SK-N-SH treated with all-trans-retinoic acid at 6 μM for 48 hours (cell line): ENCODE measurements around the gene DCLK2.

Source experiments
- ATAC-seq: fragments of 200-7000 bp; cut with Tn5 transposase; 3 replicates; pipeline ENCODE4 v1.9.1; 2020; ENCODE audit warnings: mild to moderate bottlenecking, moderate library complexity
- ARNTL ChIP-seq: fragments of 450-650 bp; formaldehyde crosslinking; IDR thresholded peaks from 2 replicates; pipeline ENCODE4 v1.5.0; 2020; ENCODE audit warnings: low read depth, mild to moderate bottlenecking, moderate library complexity, borderline replicate concordance
- BACH2 ChIP-seq: fragments of 250-450 bp; sonication (Bioruptor Pico); IDR thresholded peaks from 2 replicates; pipeline ENCODE4 v1.9.0; 2021; ENCODE audit warnings: mild to moderate bottlenecking, borderline replicate concordance
- CREB5 ChIP-seq: fragments of 250-450 bp; sonication (Bioruptor Pico); IDR thresholded peaks from 2 replicates; pipeline ENCODE4 v1.5.1; 2020; ENCODE audit warnings: low read depth, mild to moderate bottlenecking, moderate library complexity
- CSDC2 ChIP-seq: fragments of 250-450 bp; sonication (Bioruptor Pico); IDR thresholded peaks from 2 replicates; pipeline ENCODE4 v1.5.0; 2020; ENCODE audit warnings: mild to moderate bottlenecking, moderate library complexity
- ESRRG ChIP-seq: fragments of 250-450 bp; sonication (Bioruptor Pico); IDR thresholded peaks from 2 replicates; pipeline ENCODE4 v1.6.1; 2021; ENCODE audit warnings: mild to moderate bottlenecking
- GLIS3 ChIP-seq: fragments of 250-450 bp; sonication (Bioruptor Pico); IDR thresholded peaks from 2 replicates; pipeline ENCODE4 v1.5.0; 2020; ENCODE audit warnings: mild to moderate bottlenecking, moderate library complexity
- ISL1 ChIP-seq: fragments of 250-450 bp; sonication (Bioruptor Pico); IDR thresholded peaks from 2 replicates; pipeline ENCODE4 v2.1.2; 2022; ENCODE audit warnings: mild to moderate bottlenecking, moderate library complexity
- OSR1 ChIP-seq: fragments of 250-450 bp; sonication (Bioruptor Pico); IDR thresholded peaks from 2 replicates; pipeline ENCODE4 v1.8.0; 2022; ENCODE audit warnings: moderate library complexity, mild to moderate bottlenecking, inconsistent platforms
- PATZ1 ChIP-seq: fragments of 250-450 bp; sonication (Bioruptor Pico); IDR thresholded peaks from 2 replicates; pipeline ENCODE4 v1.8.0; 2020; ENCODE audit warnings: mild to moderate bottlenecking, moderate library complexity, borderline replicate concordance
- PPARA ChIP-seq: fragments of 250-450 bp; sonication (Bioruptor Pico); IDR thresholded peaks from 2 replicates; pipeline ENCODE4 v1.5.0; 2020; ENCODE audit warnings: mild to moderate bottlenecking, borderline replicate concordance
- RARB ChIP-seq: fragments of 250-450 bp; sonication (Bioruptor Pico); IDR thresholded peaks from 2 replicates; pipeline ENCODE4 v1.8.0; 2021; ENCODE audit warnings: mild to moderate bottlenecking, moderate library complexity
- SNAI2 ChIP-seq: fragments of 250-450 bp; sonication (Bioruptor Pico); IDR thresholded peaks from 2 replicates; pipeline ENCODE4 v1.5.0; 2020; ENCODE audit warnings: mild to moderate bottlenecking, moderate library complexity
- TOX ChIP-seq: fragments of 250-450 bp; sonication (Bioruptor Pico); IDR thresholded peaks from 2 replicates; pipeline ENCODE4 v1.8.0; 2021; ENCODE audit warnings: mild to moderate bottlenecking, moderate library complexity, borderline replicate concordance
- ZC3H10 ChIP-seq: fragments of 250-450 bp; sonication (Bioruptor Pico); IDR thresholded peaks from 2 replicates; pipeline ENCODE4 v1.5.1; 2021; ENCODE audit warnings: mild to moderate bottlenecking, moderate library complexity
- ZFP3 ChIP-seq: fragments of 250-450 bp; sonication (Bioruptor Pico); IDR thresholded peaks from 2 replicates; pipeline ENCODE4 v1.5.0; 2020; ENCODE audit warnings: mild to moderate bottlenecking, moderate library complexity
- ZFP30 ChIP-seq: fragments of 450-650 bp; formaldehyde crosslinking; IDR thresholded peaks from 2 replicates; pipeline ENCODE4 v1.5.0; 2022; ENCODE audit warnings: mild to moderate bottlenecking, moderate library complexity
- ZNF565 ChIP-seq: fragments of 450-650 bp; formaldehyde crosslinking; conservative IDR thresholded peaks from 2 replicates; pipeline ENCODE4 v1.5.0; 2020; ENCODE audit warnings: low read depth, mild to moderate bottlenecking, moderate library complexity
- ZNF70 ChIP-seq: fragments of 450-650 bp; formaldehyde crosslinking; IDR thresholded peaks from 2 replicates; pipeline ENCODE4 v1.5.0; 2020; ENCODE audit warnings: mild to moderate bottlenecking, moderate library complexity
- ZNF8 ChIP-seq: fragments of 450-650 bp; formaldehyde crosslinking; IDR thresholded peaks from 2 replicates; pipeline ENCODE4 v1.5.0; 2020; ENCODE audit warnings: mild to moderate bottlenecking, moderate library complexity
- TF ChIP-seq, protein P1 (sequence below): fragments of 250-450 bp; sonication (Bioruptor Pico); IDR thresholded peaks from 2 replicates; pipeline ENCODE4 v1.5.0; 2020; ENCODE audit warnings: mild to moderate bottlenecking, moderate library complexity
- TF ChIP-seq, protein P2 (sequence below): fragments of 250-450 bp; sonication (Bioruptor Pico); IDR thresholded peaks from 2 replicates; pipeline ENCODE4 v1.8.0; 2021; ENCODE audit warnings: low read depth, mild to moderate bottlenecking, moderate library complexity, borderline replicate concordance

Gene DCLK2

DNA sequence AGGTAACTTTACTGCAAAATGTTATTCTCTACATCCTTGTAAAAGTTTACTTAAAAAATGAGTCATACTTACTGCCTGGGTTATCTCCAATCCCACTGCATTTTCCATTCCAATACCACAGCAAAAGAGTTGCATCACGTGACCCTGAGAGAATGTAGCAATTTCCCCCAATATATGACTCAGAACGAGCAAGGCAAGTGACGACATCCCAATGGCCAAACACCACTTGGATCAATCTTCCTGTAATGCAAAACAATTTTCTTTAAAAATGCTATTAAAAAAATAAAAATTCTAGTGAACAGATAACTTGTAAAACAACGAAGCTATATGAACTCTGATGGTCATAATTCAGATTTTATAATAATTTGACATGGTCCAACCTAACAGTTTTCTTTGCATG lies 224.3 kb downstream of the DCLK2 start:
- TF ChIP-seq ISL1 (CRISPR knock-in tag) (peak; percentile 35; the same call in 1 of the 2 replicates), OSR1 (CRISPR knock-in tag) (no peak)
- peak; percentile 38; the same call in 2 of the 3 replicates for ATAC-seq

GRCh38 chr4:150305995-150306394 lies 227.8 kb downstream of the DCLK2 start:
- ATAC-seq, result peak; percentile 69
- TF ChIP-seq ISL1 (CRISPR knock-in tag), result no peak; the same call in 1 of the 2 replicates
- no peak for TF ChIP-seq ZFP3
- no peak for TF ChIP-seq GLIS3
- no peak for TF ChIP-seq CSDC2
- TF ChIP-seq ESRRG (CRISPR knock-in tag), result no peak
- no peak for TF ChIP-seq BACH2 (CRISPR knock-in tag)
- no peak for TF ChIP-seq RARB (CRISPR knock-in tag)
- no peak for TF ChIP-seq PPARA (CRISPR knock-in tag)
- no peak for TF ChIP-seq TOX (CRISPR knock-in tag)
- no peak for TF ChIP-seq ZNF8 (CRISPR knock-in tag)
- TF ChIP-seq, protein P1, sequence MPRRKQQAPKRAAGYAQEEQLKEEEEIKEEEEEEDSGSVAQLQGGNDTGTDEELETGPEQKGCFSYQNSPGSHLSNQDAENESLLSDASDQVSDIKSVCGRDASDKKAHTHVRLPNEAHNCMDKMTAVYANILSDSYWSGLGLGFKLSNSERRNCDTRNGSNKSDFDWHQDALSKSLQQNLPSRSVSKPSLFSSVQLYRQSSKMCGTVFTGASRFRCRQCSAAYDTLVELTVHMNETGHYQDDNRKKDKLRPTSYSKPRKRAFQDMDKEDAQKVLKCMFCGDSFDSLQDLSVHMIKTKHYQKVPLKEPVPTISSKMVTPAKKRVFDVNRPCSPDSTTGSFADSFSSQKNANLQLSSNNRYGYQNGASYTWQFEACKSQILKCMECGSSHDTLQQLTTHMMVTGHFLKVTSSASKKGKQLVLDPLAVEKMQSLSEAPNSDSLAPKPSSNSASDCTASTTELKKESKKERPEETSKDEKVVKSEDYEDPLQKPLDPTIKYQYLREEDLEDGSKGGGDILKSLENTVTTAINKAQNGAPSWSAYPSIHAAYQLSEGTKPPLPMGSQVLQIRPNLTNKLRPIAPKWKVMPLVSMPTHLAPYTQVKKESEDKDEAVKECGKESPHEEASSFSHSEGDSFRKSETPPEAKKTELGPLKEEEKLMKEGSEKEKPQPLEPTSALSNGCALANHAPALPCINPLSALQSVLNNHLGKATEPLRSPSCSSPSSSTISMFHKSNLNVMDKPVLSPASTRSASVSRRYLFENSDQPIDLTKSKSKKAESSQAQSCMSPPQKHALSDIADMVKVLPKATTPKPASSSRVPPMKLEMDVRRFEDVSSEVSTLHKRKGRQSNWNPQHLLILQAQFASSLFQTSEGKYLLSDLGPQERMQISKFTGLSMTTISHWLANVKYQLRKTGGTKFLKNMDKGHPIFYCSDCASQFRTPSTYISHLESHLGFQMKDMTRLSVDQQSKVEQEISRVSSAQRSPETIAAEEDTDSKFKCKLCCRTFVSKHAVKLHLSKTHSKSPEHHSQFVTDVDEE, result no peak

DNA sequence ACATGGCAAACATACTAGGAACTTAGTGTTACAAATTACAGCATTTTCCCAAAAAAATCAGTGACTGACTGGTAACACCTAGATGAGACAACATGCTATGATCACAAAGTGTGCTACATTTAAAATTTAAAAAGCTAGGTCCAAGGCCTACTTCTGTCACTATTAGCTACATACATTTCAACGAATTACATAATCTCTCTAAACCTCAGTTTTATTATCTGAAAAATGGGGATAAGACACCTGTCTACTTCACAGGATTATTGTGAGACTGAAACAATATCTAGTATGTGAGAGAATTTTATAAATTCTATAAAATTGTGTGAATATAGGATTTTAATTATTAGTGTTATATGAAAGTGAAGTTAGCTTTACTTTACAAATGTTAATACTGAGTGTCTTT lies 228.5 kb downstream of the DCLK2 start:
- no peak for TF ChIP-seq ZC3H10
- TF ChIP-seq ESRRG (CRISPR knock-in tag), result no peak
- no peak for TF ChIP-seq PATZ1
- no peak for TF ChIP-seq SNAI2 (CRISPR knock-in tag)
- no peak for TF ChIP-seq OSR1 (CRISPR knock-in tag)
- TF ChIP-seq CREB5, result no peak
- TF ChIP-seq ZFP30, result no peak
- TF ChIP-seq ZNF70 (CRISPR knock-in tag), result no peak
- TF ChIP-seq PPARA (CRISPR knock-in tag), result no peak
- TF ChIP-seq CSDC2, result no peak
- TF ChIP-seq ZNF565 (CRISPR knock-in tag), result no peak
- no peak for TF ChIP-seq GLIS3
- TF ChIP-seq ZNF8 (CRISPR knock-in tag), result no peak
- TF ChIP-seq, protein P2, sequence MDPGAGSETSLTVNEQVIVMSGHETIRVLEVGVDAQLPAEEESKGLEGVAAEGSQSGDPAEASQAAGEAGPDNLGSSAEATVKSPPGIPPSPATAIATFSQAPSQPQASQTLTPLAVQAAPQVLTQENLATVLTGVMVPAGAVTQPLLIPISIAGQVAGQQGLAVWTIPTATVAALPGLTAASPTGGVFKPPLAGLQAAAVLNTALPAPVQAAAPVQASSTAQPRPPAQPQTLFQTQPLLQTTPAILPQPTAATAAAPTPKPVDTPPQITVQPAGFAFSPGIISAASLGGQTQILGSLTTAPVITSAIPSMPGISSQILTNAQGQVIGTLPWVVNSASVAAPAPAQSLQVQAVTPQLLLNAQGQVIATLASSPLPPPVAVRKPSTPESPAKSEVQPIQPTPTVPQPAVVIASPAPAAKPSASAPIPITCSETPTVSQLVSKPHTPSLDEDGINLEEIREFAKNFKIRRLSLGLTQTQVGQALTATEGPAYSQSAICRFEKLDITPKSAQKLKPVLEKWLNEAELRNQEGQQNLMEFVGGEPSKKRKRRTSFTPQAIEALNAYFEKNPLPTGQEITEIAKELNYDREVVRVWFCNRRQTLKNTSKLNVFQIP (CRISPR knock-in tag), result no peak
- no peak for TF ChIP-seq ZFP3
- TF ChIP-seq TOX (CRISPR knock-in tag), result no peak
- no peak for TF ChIP-seq ARNTL (CRISPR knock-in tag)
- TF ChIP-seq, protein P1, result no peak
- TF ChIP-seq BACH2 (CRISPR knock-in tag), result no peak
- TF ChIP-seq, all 23 proteins: peak for 0
- ATAC-seq, result no peak
